H1 (cell line): ENCODE data around the gene TRMT13. TPM values are rescaled to one million over a fixed set of nuclear protein-coding genes. Genes with fewer than 3 reads are reported as not detected.

Experiments
- CTCF ChIA-PET: fragments of 300-600 bp; sonication (Branson Sonifier 250); formaldehyde crosslinking; loops from one replicate; lab custom pipeline; 2021; ENCODE audit not compliant: partially characterized antibody; lab: Charles Lee
- POLR2A ChIA-PET: fragments of 300-600 bp; sonication (Branson Sonifier 250); formaldehyde crosslinking; loops from one replicate; lab custom pipeline; 2021; ENCODE audit warnings: inconsistent platforms; ENCODE audit not compliant: partially characterized antibody; lab: Charles Lee
- DNase-seq, 2 experiments: peaks; one replicate each; pipeline versions ENCODE4 v3.0.0 to v3.0.0-alpha.2; 2010 to 2022; ENCODE audit warnings: low spot score in 2 of 2, low read depth in 1 of 2, mixed read lengths in 1 of 2
- FAIRE-seq: peaks from 2 replicates; lab custom pipeline; 2011; peaks lifted over from hg19 to GRCh38; lab: Jason Lieb, UNC
- H2AFZ ChIP-seq: 2 replicates; pipeline ENCODE4 v1.8.1; 2012; ENCODE audit warnings: low read length, inconsistent platforms
- H2AK5ac ChIP-seq: 2 replicates; pipeline ENCODE4 v1.6.1; 2013; ENCODE audit warnings: low read depth, low read length
- H2BK120ac ChIP-seq: replicated peaks from 2 replicates; pipeline ENCODE3; 2013; ENCODE audit warnings: low read depth, low read length, inconsistent platforms
- H2BK12ac ChIP-seq: 2 replicates; pipeline ENCODE4 v1.6.1; 2013; ENCODE audit warnings: low read depth, low read length
- H2BK15ac ChIP-seq: 2 replicates; pipeline ENCODE4 v1.6.1; 2013; ENCODE audit warnings: low read length
- H2BK20ac ChIP-seq: 2 replicates; pipeline ENCODE4 v1.6.1; 2013; ENCODE audit warnings: low read length
- H2BK5ac ChIP-seq: 2 replicates; pipeline ENCODE4 v1.6.1; 2013; ENCODE audit warnings: low read depth, low read length
- H3K14ac ChIP-seq: 2 replicates; pipeline ENCODE4 v1.6.1; 2013; ENCODE audit warnings: inconsistent platforms; ENCODE audit not compliant: insufficient read length
- H3K18ac ChIP-seq: 2 replicates; pipeline ENCODE4 v1.6.1; 2013; ENCODE audit warnings: low read length; ENCODE audit errors: extremely low read depth
- H3K23ac ChIP-seq: 2 replicates; pipeline ENCODE4 v1.6.1; 2013; ENCODE audit warnings: inconsistent platforms; ENCODE audit not compliant: insufficient read length
- H3K23me2 ChIP-seq: 2 replicates; pipeline ENCODE4 v1.6.1; 2013; ENCODE audit warnings: low read depth, low read length
- H3K27ac ChIP-seq: 2 replicates; pipeline ENCODE4 v1.6.1; 2011; ENCODE audit warnings: low read depth, low read length, inconsistent platforms
- H3K27me3 ChIP-seq, 4 experiments: replicated peaks in 1 of 4; 1 replicate in 1 of 4; 2 replicates in 3 of 4; pipeline versions ENCODE4 v1.6.1 to v1.8.1; 2011 to 2013; ENCODE audit warnings: low read length in 3 of 4, mild to moderate bottlenecking in 3 of 4, inconsistent platforms in 2 of 4, mixed read lengths in 2 of 4, moderate library complexity in 1 of 4; ENCODE audit not compliant: control insufficient read depth in 3 of 4, insufficient read depth in 3 of 4; ENCODE audit errors: extremely low read depth in 1 of 4
- H3K36me3 ChIP-seq, 4 experiments: 2 replicates each; pipeline versions ENCODE4 v1.6.1 to v1.8.1; 2011 to 2013; ENCODE audit warnings: mild to moderate bottlenecking in 4 of 4, low read length in 3 of 4, moderate library complexity in 2 of 4, control low read depth in 1 of 4, inconsistent platforms in 1 of 4; ENCODE audit not compliant: insufficient read depth in 4 of 4, control insufficient read depth in 2 of 4
- H3K4ac ChIP-seq: replicated peaks from 2 replicates; pipeline ENCODE3; 2013; ENCODE audit warnings: low read length, low read depth, mixed read lengths, inconsistent platforms; ENCODE audit not compliant: insufficient read length
- H3K4me1 ChIP-seq, 4 experiments: replicated peaks in 1 of 4; 1 replicate in 1 of 4; 2 replicates in 3 of 4; pipeline versions ENCODE4 v1.6.1 to v1.8.1; 2011 to 2013; ENCODE audit warnings: low read length in 3 of 4, inconsistent platforms in 2 of 4, mixed read lengths in 1 of 4; ENCODE audit not compliant: insufficient read depth in 4 of 4, control insufficient read depth in 3 of 4
- H3K4me2 ChIP-seq, 2 experiments: 2 replicates each; pipeline versions ENCODE4 v1.6.1 to v1.8.1; 2011 to 2013; ENCODE audit warnings: low read depth in 2 of 2, low read length in 2 of 2, control low read depth in 1 of 2, inconsistent platforms in 1 of 2, mild to moderate bottlenecking in 1 of 2; ENCODE audit not compliant: insufficient read depth in 1 of 2
- H3K4me3 ChIP-seq, 4 experiments: fragments of 200-600, 300-600 bp in 1 of 4; sonication (generic), shearing (Covaris generic), sonication (Bioruptor Twin) in 1 of 4; 2 replicates each; pipeline versions ENCODE4 v1.5.1 to v1.8.1; 2011 to 2016; ENCODE audit warnings: low read length in 4 of 4, low read depth in 3 of 4, control low read depth in 2 of 4, inconsistent platforms in 2 of 4, mild to moderate bottlenecking in 2 of 4, mixed read lengths in 1 of 4, moderate library complexity in 1 of 4; ENCODE audit not compliant: insufficient read depth in 2 of 4; ENCODE audit errors: extremely low read depth in 1 of 4
- H3K56ac ChIP-seq: replicated peaks from 2 replicates; pipeline ENCODE3; 2013; ENCODE audit warnings: low read depth, mild to moderate bottlenecking, mixed read lengths, low read length, inconsistent platforms; ENCODE audit not compliant: insufficient read length
- H3K79me1 ChIP-seq: 2 replicates; pipeline ENCODE4 v1.6.1; 2013; ENCODE audit warnings: low read depth, low read length, control low read depth
- H3K79me2 ChIP-seq, 2 experiments: 2 replicates each; pipeline versions ENCODE4 v1.6.1 to v1.8.1; 2012 to 2013; ENCODE audit warnings: low read length in 2 of 2, mild to moderate bottlenecking in 2 of 2, inconsistent platforms in 1 of 2; ENCODE audit not compliant: insufficient read depth in 2 of 2, control insufficient read depth in 1 of 2
- H3K9ac ChIP-seq, 4 experiments: replicated peaks in 1 of 4; 1 replicate in 1 of 4; 2 replicates in 3 of 4; pipeline versions ENCODE4 v1.6.1 to v1.8.1; 2011 to 2013; ENCODE audit warnings: low read depth in 3 of 4, low read length in 3 of 4, control low read depth in 2 of 4, mild to moderate bottlenecking in 2 of 4, moderate library complexity in 2 of 4, inconsistent platforms in 1 of 4; ENCODE audit errors: extremely low read depth in 1 of 4
- H3K9me3 ChIP-seq, 2 experiments: 2 replicates each; pipeline versions ENCODE4 v1.6.1 to v1.8.1; 2012 to 2013; ENCODE audit warnings: mild to moderate bottlenecking in 2 of 2, moderate library complexity in 2 of 2, control low read depth in 1 of 2, inconsistent platforms in 1 of 2, low read depth in 1 of 2, low read length in 1 of 2, mixed read lengths in 1 of 2; ENCODE audit not compliant: insufficient read depth in 2 of 2
- H4K20me1 ChIP-seq, 2 experiments: replicated peaks in 1 of 2; 2 replicates each; pipeline versions ENCODE3 to v1.8.1; 2011 to 2013; ENCODE audit warnings: inconsistent platforms in 2 of 2, low read length in 2 of 2, mild to moderate bottlenecking in 1 of 2; ENCODE audit not compliant: insufficient read depth in 2 of 2, control insufficient read depth in 1 of 2
- H4K5ac ChIP-seq: 2 replicates; pipeline ENCODE4 v1.6.1; 2013; ENCODE audit warnings: low read length, low read depth, mixed read lengths, inconsistent platforms; ENCODE audit not compliant: insufficient read length
- H4K8ac ChIP-seq: 2 replicates; pipeline ENCODE4 v1.8.0; 2013; ENCODE audit warnings: mild to moderate bottlenecking, moderate library complexity, low read length, inconsistent platforms; ENCODE audit not compliant: insufficient read depth; ENCODE audit errors: extremely low read depth
- H4K91ac ChIP-seq: replicated peaks from 2 replicates; pipeline ENCODE3; 2013; ENCODE audit warnings: low read length, mixed read lengths, inconsistent platforms; ENCODE audit not compliant: insufficient read length
- ASH2L ChIP-seq: fragments of 200-600, 300-600 bp; sonication (generic); IDR thresholded peaks from one replicate; pipeline ENCODE4 v1.7.1; 2017; ENCODE audit warnings: low read length
- ATF2 ChIP-seq: IDR thresholded peaks from 2 replicates; pipeline ENCODE4 v1.6.1; 2012; ENCODE audit warnings: low read length, inconsistent platforms
- ATF3 ChIP-seq: IDR thresholded peaks from 2 replicates; pipeline ENCODE4 v1.6.1; 2011; ENCODE audit warnings: low read depth, mild to moderate bottlenecking, low read length; ENCODE audit not compliant: insufficient read depth
- CHD2 ChIP-seq: IDR thresholded peaks from 2 replicates; pipeline ENCODE4 v1.6.1; 2012; ENCODE audit warnings: low read length, improper control_type of control experiment
- EZH2 ChIP-seq: fragments of 200-600 bp; sonication (generic); IDR thresholded peaks from 2 replicates; pipeline ENCODE4 v1.7.1; 2012; ENCODE audit warnings: low read depth, mild to moderate bottlenecking, moderate library complexity, low read length, inconsistent platforms; ENCODE audit not compliant: severe bottlenecking
- HDAC6 ChIP-seq: IDR thresholded peaks from one replicate; pipeline ENCODE4 v1.7.1; 2012; ENCODE audit warnings: low read depth, mild to moderate bottlenecking, inconsistent platforms, low read length, moderate library complexity
- PHF8 ChIP-seq: fragments of 200-600 bp; sonication (generic); conservative IDR thresholded peaks from 2 replicates; pipeline ENCODE4 v1.7.1; 2012; ENCODE audit warnings: low read depth, mild to moderate bottlenecking, inconsistent platforms, low read length, moderate library complexity
- SIN3A ChIP-seq, 2 experiments: IDR thresholded peaks in 1 of 2; conservative IDR thresholded peaks in 1 of 2; 2 replicates each; pipeline ENCODE4 v1.6.1; 2011 to 2012; ENCODE audit warnings: low read length in 2 of 2, improper control_type of control experiment in 1 of 2, low read depth in 1 of 2, mild to moderate bottlenecking in 1 of 2
- SP2 ChIP-seq: IDR thresholded peaks from 2 replicates; pipeline ENCODE4 v1.6.1; 2012; ENCODE audit warnings: mild to moderate bottlenecking, low read length, inconsistent platforms
- TBP ChIP-seq: IDR thresholded peaks from 2 replicates; pipeline ENCODE4 v1.6.1; 2011; ENCODE audit warnings: low read depth, low read length, improper control_type of control experiment
- WGBS, 2 experiments: shearing (Covaris generic) in 1 of 2; methylation state at CpG; one replicate each; pipeline versions ENCODE4 v1.1.6 to v1.1.7; 2013 to 2015; ENCODE audit warnings: low lambda C conversion rate in 2 of 2, mixed read lengths in 2 of 2, inconsistent platforms in 1 of 2, low coverage in 1 of 2, missing lambda C conversion rate in 1 of 2; ENCODE audit not compliant: insufficient replicate concordance in 2 of 2, insufficient coverage in 1 of 2, insufficient read length in 1 of 2; ENCODE audit errors: extremely low coverage in 1 of 2, missing lambda C conversion rate in 1 of 2; 5-methylcytosine and 5-hydroxymethylcytosine counted together
- polyA plus RNA-seq, 7 experiments: library from polyadenylated mRNA; depleted of rRNA in 3 of 7; stranded (reverse) in 5 of 7; unstranded in 2 of 7; fragments of >200 nt in 5 of 7; fragments of 200-250 nt in 2 of 7; gene quantifications; 1 replicate in 5 of 7; 2 replicates in 1 of 7; 4 replicates in 1 of 7; pipeline versions ENCODE4 v1.2.1 to v1.2.3, GENCODE V29; 2011 to 2013; ENCODE audit warnings: missing spikeins in 2 of 7, mixed read lengths in 2 of 7
- total RNA-seq: library from RNA; stranded (reverse); fragmentation: NEBNext Ultra II Directional; extraction: Animal tissue kit (Norgen Biotek cat#: 25700); gene quantifications from 2 replicates; pipeline ENCODE4 v1.2.1, GENCODE V29; 2021

The TRMT13 gene
- total and polyA plus RNA-seq, 2 of the 8 experiments (the other 6 are each of a cell fraction or from before 2014, with no cell fraction given) = 3.6 to 14.8 TPM

- no peak overlapping the region for H2AK5ac ChIP-seq
- no peaks in the 10 kb centered on the region for H3K79me2 ChIP-seq
- H4K5ac ChIP-seq = no peak overlapping the region
- H2BK15ac ChIP-seq = no peak overlapping the region
- no peak overlapping the region for H3K4me3 ChIP-seq
- no peak overlapping the region for H3K14ac ChIP-seq
- POLR2A ChIA-PET = no interaction called here
- no peaks in the 10 kb centered on the region for H3K27me3 ChIP-seq
- no peaks in the 10 kb centered on the region for H3K4me1 ChIP-seq
- no peak overlapping the region for H3K27ac ChIP-seq
- no peak for DNase-seq
- H4K91ac ChIP-seq = no peak overlapping the region
- H2BK20ac ChIP-seq = no peak overlapping the region
- no peak overlapping the region for H3K9ac ChIP-seq
- no peaks in the 10 kb centered on the region for H3K36me3 ChIP-seq
- WGBS, 2 experiments = 97% methylated on average over 2 of the region's 2 CpGs; no CpG with 5 or more reads in 1 of the 2 experiments
- H3K4ac ChIP-seq = no peak overlapping the region
- H2BK5ac ChIP-seq = no peak overlapping the region
- no peak overlapping the region for H2BK120ac ChIP-seq
- H2BK12ac ChIP-seq = no peak overlapping the region
- no peak overlapping the region for H4K8ac ChIP-seq
- CTCF ChIA-PET = interaction anchor here (0.5 to 1.1 kb wide), 2 partner anchors 292 to 591 kb away, joined by 3 to 4 read pairs; no protein-coding TSS in a partner anchor
- H3K9me3 ChIP-seq = no peaks in the 10 kb centered on the region
- H3K23me2 ChIP-seq = no peaks in the 10 kb centered on the region
- no peak overlapping the region for H3K18ac ChIP-seq
- no peaks in the 10 kb centered on the region for H3K79me1 ChIP-seq
- no peak overlapping the region for H3K4me2 ChIP-seq
- no peak overlapping the region for H2AFZ ChIP-seq
- TF ChIP-seq CHD2 (no peak), PHF8 (no peak), HDAC6 (no peak), ATF2 (no peak), EZH2 (no peak), SP2 (no peak), ATF3 (no peak), ASH2L (no peak), TBP (no peak), SIN3A (conservative IDR thresholded peaks at IDR 0.05 in 1 of 2, IDR thresholded peaks at IDR 0.05 in 1 of 2; ENCODE audit: low read depth in 1 of 2, low read length in 2 of 2) (no peak)
- no peaks in the 10 kb centered on the region for H4K20me1 ChIP-seq
- FAIRE-seq = no peak
- H3K23ac ChIP-seq = no peak overlapping the region
- no peak overlapping the region for H3K56ac ChIP-seq
Measured at GRCh38 chr1:100168051-100168450, 35.1 kb downstream of the TRMT13 start.
